Measurements from ENCODE around the gene SLC35E3.

SLC35E3 gene

GRCh38 chr12:68823696-68824095 lies 77.7 kb downstream of the SLC35E3 start:
- peaks cover 97% of the 10 kb centered on the region for H3K36me3 ChIP-seq
- no peaks in the 10 kb centered on the region for H3K9me3 ChIP-seq (ENCODE audit: severe bottlenecking)
- H3K27ac ChIP-seq, result no peak overlapping the region
- DNase-seq, result no peak
- no peak for TF ChIP-seq CTCF (IDR thresholded peaks at IDR 0.05; ENCODE audit: low read depth, low read length)
- no peaks in the 10 kb centered on the region for H3K27me3 ChIP-seq (ENCODE audit: insufficient read depth, low read depth, severe bottlenecking)
- no peak overlapping the region for H3K4me3 ChIP-seq (ENCODE audit: low read depth, low read length)

- Histone ChIP-seq H3K4me3 (ENCODE audit: low read depth, low read length) (no peak overlapping the region), H3K9me3 (ENCODE audit: severe bottlenecking) (no peaks in the 10 kb centered on the region), H3K27me3 (ENCODE audit: insufficient read depth, low read depth, severe bottlenecking) (no peaks in the 10 kb centered on the region), H3K36me3 (peaks cover 97% of the 10 kb centered on the region), H3K27ac (no peak overlapping the region)
- no peak for TF ChIP-seq CTCF (IDR thresholded peaks at IDR 0.05; ENCODE audit: low read depth, low read length)
- DNase-seq, result no peak
These were observed 78.2 kb downstream of the SLC35E3 start for GRCh38 chr12:68824131-68824530.

GRCh38 chr12:68824597-68825250 lies 78.7 kb downstream of the SLC35E3 start:
- no peaks in the 10 kb centered on the region for H3K9me3 ChIP-seq (ENCODE audit: severe bottlenecking)
- no peak for TF ChIP-seq CTCF (IDR thresholded peaks at IDR 0.05; ENCODE audit: low read depth, low read length)
- H3K27me3 ChIP-seq (ENCODE audit: insufficient read depth, low read depth, severe bottlenecking), result no peaks in the 10 kb centered on the region
- peaks cover 94% of the 10 kb centered on the region for H3K36me3 ChIP-seq
- no peak overlapping the region for H3K4me3 ChIP-seq (ENCODE audit: low read depth, low read length)
- no peak overlapping the region for H3K27ac ChIP-seq
- no peak for DNase-seq

DNA sequence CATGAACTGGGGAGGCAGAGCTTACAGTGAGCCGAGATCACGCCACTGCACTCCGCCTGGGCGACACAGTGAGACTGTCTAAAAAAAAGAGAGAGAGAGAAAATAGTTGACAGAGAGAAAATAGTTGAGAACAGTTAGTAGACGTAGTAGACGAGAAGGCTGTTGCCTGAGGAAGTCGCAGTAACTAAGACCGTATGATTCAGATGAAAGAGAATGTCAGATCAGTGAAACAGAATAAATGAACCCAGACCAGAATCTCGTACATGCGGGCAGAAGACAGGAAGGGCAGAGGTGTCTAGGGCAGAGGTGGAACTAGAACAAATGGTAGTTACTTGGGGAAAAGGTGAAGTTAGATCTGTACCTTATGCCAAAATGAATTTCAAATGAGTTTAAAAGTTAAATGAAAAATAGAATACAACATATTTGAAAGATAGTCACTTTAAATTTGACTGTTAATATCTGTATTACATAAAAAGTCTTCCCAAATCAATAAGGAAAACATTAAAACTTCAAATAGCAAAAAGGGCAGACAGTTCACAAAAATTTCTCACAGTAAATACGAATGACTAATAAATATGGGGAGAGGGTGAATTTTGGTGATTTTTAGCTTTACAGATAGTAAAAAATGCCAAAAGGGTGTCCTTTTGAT lies 79.7 kb downstream of the SLC35E3 start:
- Histone ChIP-seq H3K36me3 (peaks cover 92% of the 10 kb centered on the region), H3K4me3 (ENCODE audit: low read depth, low read length) (no peak overlapping the region), H3K27me3 (ENCODE audit: insufficient read depth, low read depth, severe bottlenecking) (no peaks in the 10 kb centered on the region), H3K27ac (no peak overlapping the region), H3K9me3 (ENCODE audit: severe bottlenecking) (no peaks in the 10 kb centered on the region)
- DNase-seq, result no peak
- no peak for TF ChIP-seq CTCF (IDR thresholded peaks at IDR 0.05; ENCODE audit: low read depth, low read length)

- no peaks in the 10 kb centered on the region for H3K27me3 ChIP-seq (ENCODE audit: insufficient read depth, low read depth, severe bottlenecking)
- DNase-seq, result no peak
- no peaks in the 10 kb centered on the region for H3K9me3 ChIP-seq (ENCODE audit: severe bottlenecking)
- H3K27ac ChIP-seq, result no peak overlapping the region
- H3K4me3 ChIP-seq (ENCODE audit: low read depth, low read length), result no peak overlapping the region
- TF ChIP-seq CTCF (IDR thresholded peaks at IDR 0.05; ENCODE audit: low read depth, low read length), result no peak
- H3K36me3 ChIP-seq, result peaks cover 89% of the 10 kb centered on the region
These were observed 82.1 kb downstream of the SLC35E3 start for GRCh38 chr12:68827895-68828671.

Measured in WERI-Rb-1 (cell line).